ENCODE results near the gene PDHX. TPM values are rescaled to one million over a fixed set of nuclear protein-coding genes. Genes with fewer than 3 reads are reported as not detected.

PDHX gene
- polyA plus RNA-seq, 1 donor from 2014 or later: 13.1 TPM

GRCh38 chr11:34984514-34984913 is 68.1 kb downstream of the PDHX start:
- peaks cover 5 to 8% (median 7%) of the 10 kb centered on the region in 3 donors for H3K4me1 Mint-ChIP-seq
- no peaks in the 10 kb centered on the region for H3K27me3 Mint-ChIP-seq
- peaks cover 18% of the 10 kb centered on the region for H3K36me3 Mint-ChIP-seq
- H3K27ac Mint-ChIP-seq: no peak overlapping the region
- no peaks in the 10 kb centered on the region for H3K9me3 Mint-ChIP-seq
- no peak overlapping the region for H3K4me3 Mint-ChIP-seq

GRCh38 chr11:34986883-34987520 is 70.6 kb downstream of the PDHX start:
- Mint-ChIP-seq H3K27me3 (no peaks in the 10 kb centered on the region), H3K9me3 (no peaks in the 10 kb centered on the region), H3K36me3 (peaks cover 19% of the 10 kb centered on the region), H3K4me1 (peaks cover 5 to 8% (median 7%) of the 10 kb centered on the region in 3 donors), H3K27ac (no peak overlapping the region), H3K4me3 (no peak overlapping the region)

- H3K9me3 Mint-ChIP-seq: no peaks in the 10 kb centered on the region
- no peak overlapping the region for H3K27ac Mint-ChIP-seq
- peaks cover 5 to 8% (median 7%) of the 10 kb centered on the region in 3 donors for H3K4me1 Mint-ChIP-seq
- H3K4me3 Mint-ChIP-seq: no peak overlapping the region
- peaks cover 14% of the 10 kb centered on the region for H3K36me3 Mint-ChIP-seq
- H3K27me3 Mint-ChIP-seq: no peaks in the 10 kb centered on the region
Measured at GRCh38 chr11:34987617-34988016, 71.2 kb downstream of the PDHX start.

- H3K4me3 Mint-ChIP-seq: no peak overlapping the region
- peak overlapping the region in 2 of 3 donors; percentile 13 to 50 for H3K27ac Mint-ChIP-seq
- no peaks in the 10 kb centered on the region for H3K9me3 Mint-ChIP-seq
- no peaks in the 10 kb centered on the region for H3K27me3 Mint-ChIP-seq
- peaks cover 16% of the 10 kb centered on the region for H3K36me3 Mint-ChIP-seq
- H3K4me1 Mint-ChIP-seq: peaks cover 5 to 8% (median 7%) of the 10 kb centered on the region in 3 donors
Measured at GRCh38 chr11:34988294-34989255, 72.2 kb downstream of the PDHX start.

- H3K27ac Mint-ChIP-seq: peak overlapping the region in 1 of 3 donors; percentile 19
- H3K36me3 Mint-ChIP-seq: peaks cover 10% of the 10 kb centered on the region
- no peak overlapping the region for H3K4me3 Mint-ChIP-seq
- H3K4me1 Mint-ChIP-seq: peaks cover 5 to 8% (median 5%) of the 10 kb centered on the region in 3 donors
- no peaks in the 10 kb centered on the region for H3K27me3 Mint-ChIP-seq
- H3K9me3 Mint-ChIP-seq: no peaks in the 10 kb centered on the region
Measured at GRCh38 chr11:34990916-34991315, 74.5 kb downstream of the PDHX start.

- H3K4me1 Mint-ChIP-seq: peaks cover 15 to 17% (median 15%) of the 10 kb centered on the region in 3 donors
- H3K27ac Mint-ChIP-seq: peak overlapping the region in 1 of 3 donors; percentile 6
- H3K36me3 Mint-ChIP-seq: peaks cover 5% of the 10 kb centered on the region
- no peaks in the 10 kb centered on the region for H3K9me3 Mint-ChIP-seq
- no peaks in the 10 kb centered on the region for H3K27me3 Mint-ChIP-seq
- H3K4me3 Mint-ChIP-seq: no peak overlapping the region
Measured at GRCh38 chr11:34994854-34995253, 78.4 kb downstream of the PDHX start.

GRCh38 chr11:34996958-34997357 is 80.5 kb downstream of the PDHX start:
- Mint-ChIP-seq H3K27me3 (no peaks in the 10 kb centered on the region), H3K4me1 (peaks cover 16 to 19% (median 18%) of the 10 kb centered on the region in 3 donors), H3K4me3 (no peak overlapping the region), H3K27ac (peak overlapping the region in 1 of 3 donors; percentile 58), H3K36me3 (peaks cover 2% of the 10 kb centered on the region), H3K9me3 (peaks cover 0 to 2% (median 0%) of the 10 kb centered on the region in 3 donors)

GRCh38 chr11:34997952-34998528 is 81.6 kb downstream of the PDHX start:
- Mint-ChIP-seq H3K27me3 (no peaks in the 10 kb centered on the region), H3K4me1 (peaks cover 16 to 19% (median 18%) of the 10 kb centered on the region in 3 donors), H3K4me3 (peak overlapping the region in 1 of 4 donors; percentile 41), H3K27ac (peak overlapping the region in 1 of 3 donors; percentile 21), H3K9me3 (peaks cover 0 to 2% (median 0%) of the 10 kb centered on the region in 3 donors), H3K36me3 (peaks cover 2% of the 10 kb centered on the region)

GRCh38 chr11:34999453-34999852 is 83.0 kb downstream of the PDHX start:
- H3K4me1 Mint-ChIP-seq: peaks cover 16 to 26% (median 20%) of the 10 kb centered on the region in 3 donors
- H3K27me3 Mint-ChIP-seq: no peaks in the 10 kb centered on the region
- no peaks in the 10 kb centered on the region for H3K36me3 Mint-ChIP-seq
- H3K9me3 Mint-ChIP-seq: peaks cover 0 to 2% (median 0%) of the 10 kb centered on the region in 3 donors
- peak overlapping the region in 1 of 4 donors; percentile 65 for H3K4me3 Mint-ChIP-seq
- peak overlapping the region in 2 of 3 donors; percentile 15 to 83 for H3K27ac Mint-ChIP-seq

GRCh38 chr11:35003186-35003585 is 86.8 kb downstream of the PDHX start:
- no peaks in the 10 kb centered on the region for H3K27me3 Mint-ChIP-seq
- H3K27ac Mint-ChIP-seq: peak overlapping the region in 1 of 3 donors; percentile 14
- no peak overlapping the region for H3K4me3 Mint-ChIP-seq
- peaks cover 30 to 44% (median 38%) of the 10 kb centered on the region in 3 donors for H3K4me1 Mint-ChIP-seq
- H3K9me3 Mint-ChIP-seq: peaks cover 0 to 2% (median 0%) of the 10 kb centered on the region in 3 donors
- no peaks in the 10 kb centered on the region for H3K36me3 Mint-ChIP-seq

GRCh38 chr11:35003658-35004057 is 87.2 kb downstream of the PDHX start:
- peaks cover 27 to 40% (median 36%) of the 10 kb centered on the region in 3 donors for H3K4me1 Mint-ChIP-seq
- no peaks in the 10 kb centered on the region for H3K27me3 Mint-ChIP-seq

GRCh38 chr11:35005141-35005780 is 88.8 kb downstream of the PDHX start:
- Mint-ChIP-seq H3K36me3 (no peaks in the 10 kb centered on the region), H3K4me3 (no peak overlapping the region), H3K27ac (peak overlapping the region in 1 of 3 donors; percentile 8), H3K9me3 (peaks cover 0 to 2% (median 0%) of the 10 kb centered on the region in 3 donors), H3K4me1 (peaks cover 20 to 32% (median 29%) of the 10 kb centered on the region in 3 donors), H3K27me3 (no peaks in the 10 kb centered on the region)

More at GRCh38 chr11:35003658-35004057, 87.2 kb downstream of the PDHX start:
- H3K4me3 Mint-ChIP-seq: no peak overlapping the region
- peaks cover 0 to 2% (median 0%) of the 10 kb centered on the region in 3 donors for H3K9me3 Mint-ChIP-seq
- H3K36me3 Mint-ChIP-seq: no peaks in the 10 kb centered on the region
- H3K27ac Mint-ChIP-seq: peak overlapping the region in 1 of 3 donors; percentile 14

- Mint-ChIP-seq H3K27ac (peak overlapping the region in 1 of 3 donors; percentile 2), H3K4me3 (peak overlapping the region in 2 of 4 donors; percentile 23 to 41), H3K4me1 (peaks cover 22 to 32% (median 29%) of the 10 kb centered on the region in 3 donors)
Measured at GRCh38 chr11:35006389-35007128, 90.1 kb downstream of the PDHX start.

GRCh38 chr11:35007277-35007676 is 90.9 kb downstream of the PDHX start:
- Mint-ChIP-seq H3K9me3 (no peaks in the 10 kb centered on the region), H3K36me3 (no peaks in the 10 kb centered on the region), H3K4me1 (peaks cover 24 to 33% (median 31%) of the 10 kb centered on the region in 3 donors), H3K27me3 (no peaks in the 10 kb centered on the region), H3K4me3 (no peak overlapping the region), H3K27ac (no peak overlapping the region)

More at GRCh38 chr11:35006389-35007128, 90.1 kb downstream of the PDHX start:
- no peaks in the 10 kb centered on the region for H3K27me3 Mint-ChIP-seq
- peaks cover 0 to 2% (median 0%) of the 10 kb centered on the region in 3 donors for H3K9me3 Mint-ChIP-seq
- no peaks in the 10 kb centered on the region for H3K36me3 Mint-ChIP-seq
